ENCODE results near the gene NFYC. TPM values are rescaled to one million over a fixed set of nuclear protein-coding genes. Genes with fewer than 3 reads are reported as not detected.

Gene NFYC
- total RNA-seq, 2 experiments from 2014 or later = 71.1 to 91.2 TPM

DNA sequence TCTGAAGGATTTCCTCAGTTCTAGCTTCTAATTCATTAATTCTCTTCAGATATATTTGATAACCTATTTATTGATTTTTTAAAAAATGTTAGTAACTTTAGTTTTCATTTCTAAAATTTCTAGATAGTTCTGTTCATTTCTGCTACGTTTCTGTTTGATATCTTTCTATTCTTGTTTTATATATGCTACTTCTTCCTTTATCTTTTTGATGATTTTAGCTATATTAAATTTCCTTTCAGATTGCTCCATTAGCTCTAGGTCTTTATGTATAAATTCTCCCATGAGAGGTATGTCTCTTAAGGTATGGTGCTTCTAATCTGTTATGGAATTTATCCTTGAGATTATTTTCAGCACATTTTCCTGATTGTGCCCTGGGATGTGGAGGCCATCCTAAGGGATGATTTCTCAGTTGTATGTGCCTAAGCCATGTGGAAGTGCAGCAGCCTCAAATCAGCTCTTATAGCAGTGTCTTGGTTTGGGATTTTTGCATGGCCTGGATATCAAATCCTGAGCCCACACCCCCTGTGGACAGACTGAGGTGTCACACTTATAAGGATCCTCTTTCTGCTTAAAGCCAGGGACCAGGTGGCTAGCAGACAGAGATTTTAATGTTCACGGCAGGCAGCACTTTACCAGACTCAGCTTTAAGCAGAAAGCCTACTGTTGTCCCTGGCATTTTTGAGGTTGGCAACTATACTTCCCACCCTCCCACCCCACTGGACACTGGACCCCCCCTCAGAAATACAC lies 85.9 kb downstream of the NFYC start:
- H3K27me3 Mint-ChIP-seq = peaks cover 8% of the 10 kb centered on the region
- H3K4me3 Mint-ChIP-seq = no peak overlapping the region
- DNase-seq = no peak
- CTCF ChIA-PET = interaction anchor here (1.0 to 9.9 kb wide), 4 partner anchors 10 to 173 kb away, joined by 3 to 228 read pairs (median 50); no protein-coding TSS in a partner anchor
- ATAC-seq = no peak
- no peak overlapping the region for H3K27ac Mint-ChIP-seq
- peaks cover 12% of the 10 kb centered on the region for H3K4me1 Mint-ChIP-seq
- peaks cover 3% of the 10 kb centered on the region for H3K9me3 Mint-ChIP-seq (ENCODE audit: low read depth)
- H3K36me3 Mint-ChIP-seq = peaks cover 32% of the 10 kb centered on the region

DNA sequence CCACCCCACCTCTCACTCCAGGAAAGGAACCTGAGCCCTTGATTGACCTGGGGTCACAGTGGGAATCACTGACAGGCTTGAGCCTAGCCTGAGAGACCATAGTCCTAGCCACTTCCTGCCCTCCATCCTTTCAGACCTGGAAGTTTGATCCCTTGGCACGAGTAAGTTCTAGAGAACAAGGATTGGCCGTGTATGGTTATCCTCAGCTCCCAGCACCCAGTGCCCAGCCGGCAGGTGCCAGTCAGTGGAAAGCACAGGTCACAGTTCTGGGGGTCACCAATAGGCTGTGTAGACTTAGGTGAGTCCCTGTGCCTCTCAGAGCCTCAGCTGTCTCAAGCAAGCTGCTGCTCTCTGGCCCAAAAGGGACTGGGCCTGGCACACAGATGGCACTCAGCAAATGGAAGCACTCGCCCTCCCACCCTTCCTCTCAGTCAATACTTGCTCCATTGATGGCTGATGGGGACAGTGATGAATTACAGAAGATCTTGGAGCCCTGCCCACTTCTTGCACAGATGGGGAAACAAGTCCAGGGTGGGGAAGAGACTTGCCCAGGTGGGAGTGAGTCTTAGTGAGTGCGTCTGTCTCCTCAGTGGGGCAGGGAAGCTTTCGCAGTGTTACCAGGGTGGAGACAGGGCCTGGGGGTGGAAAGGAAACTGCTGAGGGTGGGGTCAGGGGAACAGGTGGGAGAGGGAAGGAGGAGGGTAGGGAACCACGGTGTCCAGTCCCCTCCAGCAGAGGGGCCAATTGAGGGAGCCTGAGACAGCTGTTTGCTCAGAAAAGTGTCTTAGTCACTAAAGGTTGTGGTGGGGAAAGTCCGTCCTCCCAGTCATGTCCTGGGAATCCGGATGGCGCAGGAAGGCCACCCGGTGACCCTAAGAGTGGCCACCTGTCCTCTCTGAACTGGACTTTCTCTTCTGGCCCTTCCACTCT lies 89.4 kb downstream of the NFYC start:
- H3K9me3 Mint-ChIP-seq (ENCODE audit: low read depth) = peaks cover 3% of the 10 kb centered on the region
- DNase-seq (no peak), ATAC-seq (no peak)
- peaks cover 11% of the 10 kb centered on the region for H3K4me1 Mint-ChIP-seq
- CTCF ChIA-PET = interaction anchor here (0.7 to 9.9 kb wide), 4 partner anchors 31 to 172 kb away, joined by 3 to 228 read pairs (median 6); no protein-coding TSS in a partner anchor
- H3K27me3 Mint-ChIP-seq = peaks cover 35% of the 10 kb centered on the region
- H3K36me3 Mint-ChIP-seq = peaks cover 21% of the 10 kb centered on the region
- no peak overlapping the region for H3K4me3 Mint-ChIP-seq
- no peak overlapping the region for H3K27ac Mint-ChIP-seq

DNA sequence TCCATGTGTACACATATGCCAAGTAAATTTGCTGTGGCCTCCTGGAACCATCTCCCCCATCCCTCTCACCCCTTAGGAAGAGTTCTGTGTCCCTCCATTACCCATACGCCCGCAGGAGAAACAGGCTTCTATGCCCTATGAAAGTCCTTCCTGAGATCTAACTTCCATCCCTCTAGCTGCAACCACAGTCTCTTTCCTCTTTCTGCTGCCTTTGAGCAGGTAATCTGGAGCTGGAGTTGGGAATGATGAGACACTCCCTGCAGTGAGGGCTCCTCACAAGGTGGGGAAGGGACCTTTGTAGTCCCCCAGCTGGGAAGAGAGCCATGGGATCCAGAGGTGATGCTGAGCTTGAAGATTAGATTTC lies 90.1 kb downstream of the NFYC start:
- peaks cover 3% of the 10 kb centered on the region for H3K9me3 Mint-ChIP-seq (ENCODE audit: low read depth)
- H3K4me1 Mint-ChIP-seq = peaks cover 11% of the 10 kb centered on the region
- CTCF ChIA-PET = interaction anchor here (0.7 to 3.8 kb wide), 5 partner anchors 7 to 172 kb away, joined by 3 to 16 read pairs (median 4); no protein-coding TSS in a partner anchor
- no peak for ATAC-seq
- no peak overlapping the region for H3K27ac Mint-ChIP-seq
- H3K27me3 Mint-ChIP-seq = peaks cover 35% of the 10 kb centered on the region
- H3K36me3 Mint-ChIP-seq = peaks cover 14% of the 10 kb centered on the region
- no peak overlapping the region for H3K4me3 Mint-ChIP-seq
- no peak for DNase-seq

DNA sequence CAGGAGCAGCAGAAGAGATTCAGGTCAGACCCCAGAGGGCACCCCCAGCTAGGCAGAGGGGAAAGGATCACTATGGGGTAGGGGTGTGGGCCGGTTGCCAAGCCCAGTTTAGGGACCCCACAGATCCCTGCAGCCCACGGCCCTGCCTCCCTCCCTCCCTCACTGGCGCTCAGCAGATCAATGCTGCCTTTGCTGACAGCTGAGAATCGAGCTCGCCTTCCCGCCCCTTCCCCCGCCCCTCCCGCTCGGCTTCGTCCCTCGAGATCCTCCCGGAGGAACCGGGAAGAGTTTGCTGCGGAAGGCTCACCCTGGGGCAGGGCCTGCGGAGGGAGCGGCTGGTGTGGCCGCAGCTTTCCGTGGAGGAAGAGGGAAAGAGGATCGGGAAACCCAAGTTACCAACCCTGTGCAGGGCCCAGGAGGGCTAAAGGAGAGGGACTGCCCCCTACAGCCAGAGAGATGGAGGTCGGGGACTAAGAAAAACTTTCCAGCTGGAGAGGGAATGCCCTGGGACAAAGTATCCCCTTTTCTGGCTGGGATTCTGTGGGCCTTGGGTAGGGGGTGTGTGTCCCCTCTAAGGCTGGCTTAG lies 91.0 kb downstream of the NFYC start:
- H3K36me3 Mint-ChIP-seq = peaks cover 6% of the 10 kb centered on the region
- peaks cover 11% of the 10 kb centered on the region for H3K4me1 Mint-ChIP-seq
- CTCF ChIA-PET = interaction anchor here (0.8 to 3.8 kb wide), 5 partner anchors 8 to 171 kb away, joined by 3 to 16 read pairs (median 4); no protein-coding TSS in a partner anchor
- H3K27ac Mint-ChIP-seq = no peak overlapping the region
- peaks cover under 1% of the 10 kb centered on the region for H3K9me3 Mint-ChIP-seq (ENCODE audit: low read depth)
- no peak for ATAC-seq
- no peak overlapping the region for H3K4me3 Mint-ChIP-seq
- H3K27me3 Mint-ChIP-seq = peaks cover 35% of the 10 kb centered on the region
- DNase-seq = no peak

DNA sequence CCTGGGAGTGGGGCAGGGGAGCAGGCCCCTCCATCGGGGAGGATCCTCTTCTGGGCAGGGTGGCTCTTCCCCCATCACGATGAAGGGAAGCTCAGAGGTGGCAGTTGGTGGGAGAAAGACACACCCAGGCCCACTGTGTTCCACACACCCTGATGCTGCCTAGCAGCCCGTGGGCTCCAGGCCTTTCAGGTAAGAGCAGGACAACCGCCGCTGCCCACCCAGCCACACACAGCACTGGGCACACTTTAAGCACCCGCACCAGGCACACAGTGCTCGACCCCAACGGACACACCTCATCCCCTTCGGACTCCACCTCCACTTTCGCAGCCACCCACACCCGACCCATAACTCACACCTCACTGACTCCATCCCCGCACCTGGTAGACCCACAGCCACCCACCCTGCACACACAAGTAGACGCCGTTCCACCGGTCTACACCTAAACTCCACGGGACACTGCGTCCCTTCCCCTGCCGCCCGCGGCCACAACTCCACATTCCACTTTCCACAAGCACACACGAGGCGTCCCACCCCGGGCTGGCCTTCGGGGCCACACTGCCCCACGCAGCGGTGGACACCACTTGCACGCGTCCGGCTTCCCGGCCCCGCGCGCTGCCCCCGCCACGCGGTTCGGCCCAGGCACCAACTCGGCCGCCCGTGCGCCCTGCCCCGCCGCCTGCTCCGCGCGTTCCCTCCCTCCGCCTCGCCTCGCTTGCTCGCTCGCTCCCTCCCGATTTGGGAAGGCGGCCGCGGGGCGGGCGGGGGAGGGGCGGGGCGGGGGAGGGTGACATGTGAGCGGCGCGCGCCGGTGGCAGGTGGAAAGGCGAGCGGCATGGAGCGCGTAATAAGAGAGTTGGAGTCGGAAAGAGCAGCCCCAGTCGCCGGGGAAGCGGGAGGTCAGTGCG lies 91.7 kb downstream of the NFYC start, which contains the start of gene KCNQ4:
Gene KCNQ4, plus strand, starts transcription at position 787 of the 905 bp plus-strand sequence. CDS start 307 bp downstream, outside the sequence.
- CTCF ChIA-PET = interaction anchor here (0.8 to 3.8 kb wide), 4 partner anchors 9 to 170 kb away, joined by 3 to 16 read pairs (median 6); no protein-coding TSS in a partner anchor
- peaks cover 3% of the 10 kb centered on the region for H3K36me3 Mint-ChIP-seq
- peak within 1 kb of the TSS; percentile 42 for H3K4me3 Mint-ChIP-seq
- DNase-seq = no peak
- peak; percentile 31 for ATAC-seq
- peaks cover 35% of the 10 kb centered on the region for H3K27me3 Mint-ChIP-seq
- no peaks in the 10 kb centered on the region for H3K9me3 Mint-ChIP-seq (ENCODE audit: low read depth)
- no peak within 1 kb of the TSS for H3K27ac Mint-ChIP-seq
- H3K4me1 Mint-ChIP-seq = peaks cover 11% of the 10 kb centered on the region

DNA sequence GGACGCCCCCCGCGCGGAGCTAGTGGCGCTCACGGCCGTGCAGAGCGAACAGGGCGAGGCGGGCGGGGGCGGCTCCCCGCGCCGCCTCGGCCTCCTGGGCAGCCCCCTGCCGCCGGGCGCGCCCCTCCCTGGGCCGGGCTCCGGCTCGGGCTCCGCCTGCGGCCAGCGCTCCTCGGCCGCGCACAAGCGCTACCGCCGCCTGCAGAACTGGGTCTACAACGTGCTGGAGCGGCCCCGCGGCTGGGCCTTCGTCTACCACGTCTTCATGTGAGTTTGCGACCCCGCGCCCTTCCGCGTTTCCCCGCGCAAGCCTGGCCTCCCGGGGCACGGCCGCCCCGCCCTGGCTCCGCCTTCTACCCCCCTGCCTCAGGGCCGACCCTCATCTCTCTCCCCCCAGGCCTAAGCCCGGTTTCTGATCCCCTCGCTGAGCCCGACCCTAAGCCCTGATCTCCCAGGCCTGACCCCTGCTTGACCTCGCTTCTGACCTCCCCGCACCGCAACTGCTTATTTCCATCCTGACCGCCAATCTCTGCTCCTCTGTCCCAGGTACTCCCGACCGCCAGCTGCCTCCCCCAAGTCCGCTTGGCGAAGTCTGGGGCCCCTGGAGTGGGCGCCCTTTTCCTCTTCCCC lies 92.8 kb downstream of the NFYC start:
- no peak for DNase-seq
- no peaks in the 10 kb centered on the region for H3K36me3 Mint-ChIP-seq
- H3K4me1 Mint-ChIP-seq = peaks cover 7% of the 10 kb centered on the region
- CTCF ChIA-PET = interaction anchor here (3.8 kb wide), 1 partner anchor 10 kb away, joined by 16 read pairs; no protein-coding TSS in a partner anchor
- no peaks in the 10 kb centered on the region for H3K9me3 Mint-ChIP-seq (ENCODE audit: low read depth)
- H3K27ac Mint-ChIP-seq = no peak overlapping the region
- H3K4me3 Mint-ChIP-seq = peak overlapping the region; percentile 42
- ATAC-seq = no peak
- peaks cover 35% of the 10 kb centered on the region for H3K27me3 Mint-ChIP-seq

DNA sequence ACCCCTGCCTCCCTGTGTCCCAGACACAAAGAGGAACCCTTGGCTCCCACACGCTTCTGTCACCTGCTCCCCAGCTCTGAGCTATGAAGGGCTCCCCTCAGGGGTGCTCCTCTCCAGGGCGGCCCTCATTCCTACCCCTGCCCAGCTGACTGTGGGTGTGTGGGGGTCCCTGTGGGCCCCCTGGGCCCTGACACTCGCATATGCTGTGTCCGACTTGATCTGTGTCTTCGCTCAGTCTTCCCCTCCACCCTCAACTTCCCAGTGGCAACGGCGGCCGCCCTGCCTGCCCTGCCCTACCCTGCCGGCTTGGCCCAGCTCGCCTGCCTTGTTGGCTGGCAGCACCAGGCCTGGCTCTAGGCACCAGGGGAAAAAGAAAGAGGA lies 93.3 kb downstream of the NFYC start:
- peaks cover 35% of the 10 kb centered on the region for H3K27me3 Mint-ChIP-seq
- ATAC-seq = no peak
- no peak for DNase-seq
- peak overlapping the region; percentile 42 for H3K4me3 Mint-ChIP-seq
- H3K9me3 Mint-ChIP-seq (ENCODE audit: low read depth) = no peaks in the 10 kb centered on the region
- H3K4me1 Mint-ChIP-seq = peaks cover 7% of the 10 kb centered on the region
- H3K36me3 Mint-ChIP-seq = no peaks in the 10 kb centered on the region
- no peak overlapping the region for H3K27ac Mint-ChIP-seq
- CTCF ChIA-PET = interaction anchor here (3.8 kb wide), 1 partner anchor 10 kb away, joined by 16 read pairs; no protein-coding TSS in a partner anchor

DNA sequence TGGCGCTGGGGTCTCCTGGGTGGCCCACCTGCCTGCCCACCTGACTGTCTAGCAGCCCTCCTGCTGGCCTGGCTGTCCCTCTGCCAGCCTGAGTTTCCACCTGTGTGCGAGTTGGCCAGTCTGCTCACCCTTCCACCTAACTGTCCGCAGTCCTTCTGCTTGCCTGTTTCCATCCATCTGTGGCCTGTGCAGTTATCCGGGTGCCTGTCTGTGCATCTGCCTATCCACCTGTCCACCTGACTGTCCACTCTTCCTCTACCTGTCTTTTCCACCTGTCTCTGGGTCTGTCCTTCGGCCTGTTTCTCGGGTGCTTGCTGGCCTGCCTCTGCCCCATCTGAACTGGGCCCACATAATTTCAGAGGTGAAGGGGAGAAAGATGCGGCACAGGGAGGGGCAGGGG lies 93.9 kb downstream of the NFYC start:
- ATAC-seq (no peak), DNase-seq (no peak)
- H3K27me3 Mint-ChIP-seq = peaks cover 35% of the 10 kb centered on the region
- no peaks in the 10 kb centered on the region for H3K9me3 Mint-ChIP-seq (ENCODE audit: low read depth)
- no peak overlapping the region for H3K27ac Mint-ChIP-seq
- CTCF ChIA-PET = interaction anchor here (3.8 kb wide), 1 partner anchor 11 kb away, joined by 16 read pairs; no protein-coding TSS in a partner anchor
- no peaks in the 10 kb centered on the region for H3K36me3 Mint-ChIP-seq
- peaks cover 7% of the 10 kb centered on the region for H3K4me1 Mint-ChIP-seq
- H3K4me3 Mint-ChIP-seq = no peak overlapping the region

DNA sequence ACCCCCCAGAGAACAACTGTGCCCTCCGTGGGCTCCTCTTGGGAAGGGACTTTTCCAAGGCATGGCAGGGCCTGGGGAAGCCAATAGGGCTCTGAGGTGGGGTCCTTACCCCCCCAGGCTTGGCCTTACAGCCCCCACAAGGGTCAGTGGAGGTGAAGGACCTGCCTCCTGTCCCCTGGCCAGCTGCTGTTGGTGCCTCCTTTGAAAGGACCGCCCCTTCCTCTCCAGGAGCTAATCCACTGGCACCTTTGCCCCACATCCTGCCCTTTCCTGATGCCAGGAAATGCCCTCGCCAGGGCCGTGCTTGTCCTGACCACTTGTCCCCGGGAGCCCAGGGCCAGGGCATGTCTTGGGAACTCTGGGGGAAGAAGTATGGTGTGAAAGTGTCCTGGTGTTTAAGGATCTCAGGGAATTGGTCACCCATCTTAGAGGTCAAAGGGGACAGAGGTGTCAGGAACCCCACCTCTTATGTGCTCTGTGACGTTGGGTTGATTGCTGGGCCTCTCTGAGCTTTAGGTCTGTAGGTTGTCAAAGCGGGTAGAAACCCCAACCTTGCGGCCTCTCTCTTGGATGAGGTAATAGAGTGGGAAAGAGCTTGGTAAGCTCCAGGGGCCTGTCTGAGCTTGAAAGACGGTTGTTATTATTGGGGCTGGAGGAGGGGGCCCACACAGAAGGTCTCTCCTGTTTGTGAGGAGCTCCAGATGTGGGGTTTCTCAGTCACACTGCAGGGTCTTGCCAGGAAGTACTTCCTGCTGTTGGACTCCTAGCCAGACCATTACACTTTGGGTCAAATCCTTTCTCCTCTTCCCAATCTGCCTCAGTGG lies 94.9 kb downstream of the NFYC start:
- ATAC-seq (no peak), DNase-seq (no peak)
- H3K36me3 Mint-ChIP-seq = no peaks in the 10 kb centered on the region
- no peak overlapping the region for H3K4me3 Mint-ChIP-seq
- peak overlapping the region; percentile 28 for H3K27ac Mint-ChIP-seq
- peaks cover 7% of the 10 kb centered on the region for H3K4me1 Mint-ChIP-seq
- no peaks in the 10 kb centered on the region for H3K9me3 Mint-ChIP-seq (ENCODE audit: low read depth)
- CTCF ChIA-PET = interaction anchor here (0.6 to 2.2 kb wide), 5 partner anchors 8 to 63 kb away, joined by 3 to 8 read pairs (median 4); no protein-coding TSS in a partner anchor
- peaks cover 35% of the 10 kb centered on the region for H3K27me3 Mint-ChIP-seq

DNA sequence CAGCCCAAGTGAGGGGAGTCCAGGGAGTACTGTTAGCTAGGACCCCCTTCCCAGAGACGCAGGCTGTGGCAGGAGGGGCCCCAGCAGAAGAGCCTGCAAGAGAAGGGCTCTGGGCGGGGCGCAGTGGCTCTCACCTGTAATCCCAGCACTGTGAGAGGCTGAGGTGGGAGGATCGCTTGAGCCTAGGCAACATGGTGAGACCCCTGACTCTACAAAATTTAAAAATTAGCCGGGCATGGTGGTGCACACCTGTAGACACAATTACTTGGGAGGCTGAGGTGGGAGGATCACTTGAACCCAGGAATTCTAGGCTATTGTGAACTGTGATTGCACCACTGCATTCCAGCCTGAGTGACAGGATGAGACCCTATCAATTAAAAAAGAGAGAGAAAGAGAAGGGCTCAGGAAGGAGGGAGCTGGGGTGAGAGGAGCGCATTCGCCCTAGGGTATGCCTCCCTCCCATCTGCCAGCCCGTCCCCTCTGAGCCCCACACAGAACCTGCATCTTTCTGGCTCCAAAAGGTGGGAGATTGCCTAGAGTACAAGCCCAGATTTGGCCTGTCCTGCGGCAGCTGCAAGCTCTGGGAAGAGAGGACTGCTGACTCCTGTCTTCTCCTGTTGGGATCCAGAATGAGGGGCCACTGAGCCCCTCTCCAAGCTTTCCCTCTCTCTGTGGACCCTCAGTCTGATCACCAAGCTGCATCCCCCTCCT lies 95.6 kb downstream of the NFYC start:
- CTCF ChIA-PET = interaction anchor here (0.9 to 2.2 kb wide), 5 partner anchors 9 to 63 kb away, joined by 3 to 8 read pairs (median 4); no protein-coding TSS in a partner anchor
- no peaks in the 10 kb centered on the region for H3K9me3 Mint-ChIP-seq (ENCODE audit: low read depth)
- H3K4me1 Mint-ChIP-seq = peaks cover 7% of the 10 kb centered on the region
- no peak overlapping the region for H3K27ac Mint-ChIP-seq
- ATAC-seq (no peak), DNase-seq (no peak)
- H3K4me3 Mint-ChIP-seq = no peak overlapping the region
- H3K27me3 Mint-ChIP-seq = peaks cover 29% of the 10 kb centered on the region
- no peaks in the 10 kb centered on the region for H3K36me3 Mint-ChIP-seq

Data from activated CD8-positive, alpha-beta memory T cell treated with anti-CD3 and anti-CD28 coated beads, Interleukin-2, amount 10 ng/mL, durations not matched to agents 7 days and 5 days (primary cell).